Measurements from ENCODE around the gene INPP4B.

- no peak for TF ChIP-seq CTCF (IDR thresholded peaks at IDR 0.05 in 2 of 3, conservative IDR thresholded peaks at IDR 0.05 in 1 of 3; ENCODE audit: borderline replicate concordance in 1 of 3, insufficient read depth in 1 of 3, low read depth in 2 of 3, low read length in 2 of 3)
- no peak for TF ChIP-seq ATF3 (IDR thresholded peaks at IDR 0.05)
- no peak for TF ChIP-seq POLR2A (IDR thresholded peaks at IDR 0.05; ENCODE audit: borderline replicate concordance, extremely low read depth, insufficient read depth, insufficient read length)
- no peak for TF ChIP-seq SP1 (IDR thresholded peaks at IDR 0.05; ENCODE audit: low read depth)
- TF ChIP-seq EZH2phosphoT487 (IDR thresholded peaks at IDR 0.05; ENCODE audit: borderline replicate concordance): no peak
- TF ChIP-seq ZNF274 (IDR thresholded peaks at IDR 0.05; ENCODE audit: low read depth, low read length): no peak
- no peak for TF ChIP-seq EZH2 (IDR thresholded peaks at IDR 0.05)
These were observed 297.6 kb downstream of the INPP4B start for GRCh38 chr4:142548491-142548890.
